ENCODE results near the gene RABEP2. TPM values are rescaled to one million over a fixed set of nuclear protein-coding genes. Genes with fewer than 3 reads are reported as not detected.
"Not testable (repeated sequence)": the region's sequence is repeated elsewhere in the genome, so short reads cannot be mapped to it uniquely, and the experiment has no call there.

RABEP2 gene, protein sequence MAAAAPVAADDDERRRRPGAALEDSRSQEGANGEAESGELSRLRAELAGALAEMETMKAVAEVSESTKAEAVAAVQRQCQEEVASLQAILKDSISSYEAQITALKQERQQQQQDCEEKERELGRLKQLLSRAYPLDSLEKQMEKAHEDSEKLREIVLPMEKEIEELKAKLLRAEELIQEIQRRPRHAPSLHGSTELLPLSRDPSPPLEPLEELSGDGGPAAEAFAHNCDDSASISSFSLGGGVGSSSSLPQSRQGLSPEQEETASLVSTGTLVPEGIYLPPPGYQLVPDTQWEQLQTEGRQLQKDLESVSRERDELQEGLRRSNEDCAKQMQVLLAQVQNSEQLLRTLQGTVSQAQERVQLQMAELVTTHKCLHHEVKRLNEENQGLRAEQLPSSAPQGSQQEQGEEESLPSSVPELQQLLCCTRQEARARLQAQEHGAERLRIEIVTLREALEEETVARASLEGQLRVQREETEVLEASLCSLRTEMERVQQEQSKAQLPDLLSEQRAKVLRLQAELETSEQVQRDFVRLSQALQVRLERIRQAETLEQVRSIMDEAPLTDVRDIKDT
- 27.4 and 30.4 TPM in 2 replicates for total RNA-seq (ENCODE audit: low replicate concordance)

DNA sequence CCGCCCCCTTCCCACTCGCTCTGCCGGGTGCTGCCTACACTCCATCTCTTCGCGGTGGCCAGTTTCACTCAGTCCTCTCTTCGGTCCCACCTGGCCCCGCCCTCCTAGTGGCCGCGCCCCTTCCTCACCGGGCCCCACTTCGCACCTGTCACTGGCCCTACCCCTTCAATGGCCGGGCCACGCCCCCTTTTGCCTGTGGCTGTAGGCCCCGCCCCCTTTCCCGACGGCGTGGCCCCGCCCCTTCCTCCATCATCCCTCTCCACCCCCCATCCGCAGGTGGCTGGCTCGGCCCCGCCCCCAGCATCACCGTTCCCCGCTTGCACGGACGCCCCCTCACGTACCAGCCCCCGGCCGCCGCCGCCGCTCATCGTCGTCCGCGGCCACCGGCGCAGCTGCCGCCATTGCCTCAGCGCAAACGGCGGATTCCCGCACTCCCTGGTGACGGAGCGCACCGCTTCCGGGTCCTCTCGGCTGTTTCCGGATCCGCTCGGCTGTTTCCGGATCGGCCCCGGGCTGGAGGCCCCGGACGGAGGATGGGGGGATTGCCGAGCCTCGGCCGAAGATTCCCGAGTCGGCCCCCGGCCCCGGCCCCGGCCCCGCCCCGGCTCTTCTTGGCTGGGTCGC is at the start of gene RABEP2:
RABEP2 (minus strand) TSS at position 477 of the 624 bp plus-strand sequence; CDS start at position 402, 75 bp downstream.
- peak within 1 kb of the TSS; percentile 82 for H3K4me3 ChIP-seq (ENCODE audit: low read depth, low read length)
- DNase-seq (ENCODE audit: low read depth), result peak; percentile 83
- TF ChIP-seq, protein P1, sequence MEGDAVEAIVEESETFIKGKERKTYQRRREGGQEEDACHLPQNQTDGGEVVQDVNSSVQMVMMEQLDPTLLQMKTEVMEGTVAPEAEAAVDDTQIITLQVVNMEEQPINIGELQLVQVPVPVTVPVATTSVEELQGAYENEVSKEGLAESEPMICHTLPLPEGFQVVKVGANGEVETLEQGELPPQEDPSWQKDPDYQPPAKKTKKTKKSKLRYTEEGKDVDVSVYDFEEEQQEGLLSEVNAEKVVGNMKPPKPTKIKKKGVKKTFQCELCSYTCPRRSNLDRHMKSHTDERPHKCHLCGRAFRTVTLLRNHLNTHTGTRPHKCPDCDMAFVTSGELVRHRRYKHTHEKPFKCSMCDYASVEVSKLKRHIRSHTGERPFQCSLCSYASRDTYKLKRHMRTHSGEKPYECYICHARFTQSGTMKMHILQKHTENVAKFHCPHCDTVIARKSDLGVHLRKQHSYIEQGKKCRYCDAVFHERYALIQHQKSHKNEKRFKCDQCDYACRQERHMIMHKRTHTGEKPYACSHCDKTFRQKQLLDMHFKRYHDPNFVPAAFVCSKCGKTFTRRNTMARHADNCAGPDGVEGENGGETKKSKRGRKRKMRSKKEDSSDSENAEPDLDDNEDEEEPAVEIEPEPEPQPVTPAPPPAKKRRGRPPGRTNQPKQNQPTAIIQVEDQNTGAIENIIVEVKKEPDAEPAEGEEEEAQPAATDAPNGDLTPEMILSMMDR (IDR thresholded peaks at IDR 0.05; ENCODE audit: insufficient read depth, low read length), result no peak

DNA sequence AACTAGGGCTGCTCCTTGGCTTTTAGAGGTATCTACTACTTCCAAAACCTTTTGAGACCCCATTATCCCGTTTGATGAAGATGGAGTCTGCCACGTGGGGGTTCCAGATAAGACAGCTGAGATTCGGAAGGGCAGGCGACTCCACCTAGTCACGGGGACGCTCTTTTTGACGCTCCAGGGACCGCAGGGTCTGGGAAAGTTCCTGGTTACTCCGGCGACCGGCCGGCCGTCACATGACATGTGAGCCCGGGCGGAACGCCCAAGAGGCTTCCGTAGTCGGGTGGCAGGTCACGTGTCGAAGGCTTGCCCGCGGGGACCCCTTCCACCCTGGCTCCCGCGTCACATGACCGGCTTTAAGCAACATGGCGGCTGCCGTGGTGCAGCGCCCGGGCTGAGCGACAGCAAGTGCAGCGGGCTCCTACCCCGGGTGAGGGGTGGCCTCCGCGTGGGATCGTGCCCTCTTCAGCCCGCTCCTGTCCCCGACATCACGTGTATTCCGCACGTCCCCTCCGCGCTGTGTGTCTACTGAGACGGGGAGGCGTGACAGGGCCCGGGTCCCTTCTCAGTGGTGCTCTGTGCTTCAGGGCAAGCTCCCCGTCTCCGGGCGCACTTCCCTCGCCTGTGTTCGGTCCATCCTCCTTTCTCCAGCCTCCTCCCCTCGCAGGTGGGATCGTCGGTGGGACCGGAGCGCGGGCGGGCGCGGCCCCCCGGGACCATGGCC is 49.6 kb upstream of the RABEP2 start, which contains the start of gene SPNS1:
SPNS1 (plus strand) TSS at position 342 of the 721 bp plus-strand sequence; CDS start at position 716, 374 bp downstream.
- TF ChIP-seq, protein P1 (IDR thresholded peaks at IDR 0.05; ENCODE audit: insufficient read depth, low read length), result no peak
- peak within 1 kb of the TSS; percentile 99 for H3K4me3 ChIP-seq (ENCODE audit: low read depth, low read length)

DNA sequence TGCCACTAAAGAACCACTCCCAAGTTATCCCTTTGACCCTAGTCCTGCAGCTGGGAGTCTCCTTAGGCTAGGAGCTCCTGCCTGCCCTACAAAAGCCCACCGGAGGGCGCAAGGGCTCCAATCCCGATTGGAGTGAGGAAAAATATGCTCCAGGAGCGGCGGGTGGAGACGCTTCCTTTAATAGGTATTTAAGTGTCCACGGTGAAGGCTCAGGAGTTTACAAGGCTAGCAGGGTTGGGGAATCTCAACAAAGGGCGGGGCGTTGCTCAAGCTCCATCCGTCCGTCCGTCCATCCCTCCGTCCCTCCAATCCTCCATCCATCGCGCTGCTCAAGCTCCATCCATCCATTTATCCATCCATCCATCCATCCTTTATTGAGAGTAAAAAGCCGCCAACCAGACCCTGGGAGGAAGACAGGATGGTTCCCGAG is 49.0 kb upstream of the RABEP2 start:
- peak overlapping the region; percentile 99 for H3K4me3 ChIP-seq (ENCODE audit: low read depth, low read length)
- TF ChIP-seq, protein P1 (IDR thresholded peaks at IDR 0.05; ENCODE audit: insufficient read depth, low read length), result peak; percentile 86
- peak; percentile 74 for DNase-seq (ENCODE audit: low read depth)

More for the DNA sequence above, 49.6 kb upstream of the RABEP2 start, which contains the start of gene SPNS1:
- DNase-seq (ENCODE audit: low read depth), result peak; percentile 97

DNA sequence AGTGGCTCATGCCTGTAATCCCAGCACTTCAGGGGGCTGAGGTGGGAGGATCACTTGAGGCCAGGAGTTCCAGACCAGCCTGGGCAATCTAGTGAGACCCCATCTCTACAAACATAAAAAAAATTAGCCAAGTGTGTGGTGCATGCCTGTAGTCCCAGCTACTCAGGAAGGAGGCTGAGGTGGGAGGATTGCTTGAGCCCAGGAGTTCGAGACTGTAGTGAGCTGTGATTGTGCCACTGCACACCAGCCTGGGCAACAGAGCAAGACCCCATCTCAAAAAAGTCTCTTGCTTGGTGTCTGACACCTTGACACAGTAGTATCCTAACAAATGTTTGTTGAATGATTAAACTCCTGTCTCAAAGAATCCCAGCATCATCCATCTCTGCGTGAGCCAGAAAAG is 44.7 kb upstream of the RABEP2 start:
- not testable (repeated sequence) for H3K4me3 ChIP-seq (ENCODE audit: low read depth, low read length); DNase-seq (ENCODE audit: low read depth)

DNA sequence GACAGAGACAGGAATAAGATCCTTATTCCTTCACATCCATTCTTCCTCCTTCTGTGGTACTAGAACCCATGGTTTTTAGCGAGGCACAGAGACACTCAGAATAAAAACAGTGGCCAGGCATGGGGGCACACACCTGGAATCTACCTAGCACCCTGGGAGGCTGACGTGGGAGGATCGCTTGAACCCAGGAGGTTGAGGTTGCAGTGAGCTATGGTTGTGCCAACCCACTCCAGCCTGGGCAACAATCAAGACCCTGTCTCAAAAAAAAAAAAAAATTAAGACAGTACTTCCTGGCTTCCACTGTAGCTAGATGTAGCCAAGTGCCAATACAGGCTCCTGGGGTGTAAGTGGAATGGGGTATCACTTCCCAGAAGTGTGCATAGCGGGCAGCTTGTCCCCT is 42.1 kb upstream of the RABEP2 start:
- TF ChIP-seq, protein P1 (IDR thresholded peaks at IDR 0.05; ENCODE audit: insufficient read depth, low read length), result no peak
- no peak for DNase-seq (ENCODE audit: low read depth)
- no peak overlapping the region for H3K4me3 ChIP-seq (ENCODE audit: low read depth, low read length)

DNA sequence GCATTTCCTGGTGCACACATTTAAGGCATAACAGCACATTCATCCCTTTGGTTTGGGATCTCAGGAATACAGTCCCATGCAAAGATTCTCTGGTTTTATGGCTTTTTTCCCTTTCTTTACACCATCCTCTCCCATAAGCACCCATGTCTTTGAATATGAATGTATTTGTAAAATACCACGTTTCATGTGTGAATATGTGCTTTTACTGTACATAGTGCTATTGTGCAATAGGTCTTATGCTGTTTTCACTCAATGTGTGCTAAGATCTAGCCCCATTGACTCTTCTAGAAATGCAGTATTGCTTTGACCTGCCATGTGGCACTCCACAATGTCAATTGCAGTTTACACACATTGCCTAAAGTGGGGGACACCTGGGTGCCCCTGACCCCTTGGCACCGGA is 39.5 kb upstream of the RABEP2 start:
- TF ChIP-seq, protein P1 (IDR thresholded peaks at IDR 0.05; ENCODE audit: insufficient read depth, low read length), result no peak
- DNase-seq (ENCODE audit: low read depth), result no peak
- no peak overlapping the region for H3K4me3 ChIP-seq (ENCODE audit: low read depth, low read length)

All from fibroblast of the aortic adventitia (primary cell).